ENCODE measurements around the gene VN1R5.
"Not testable (repeated sequence)": the region's sequence is repeated elsewhere in the genome, so short reads cannot be mapped to it uniquely, and the experiment has no call there.

Gene VN1R5

DNA sequence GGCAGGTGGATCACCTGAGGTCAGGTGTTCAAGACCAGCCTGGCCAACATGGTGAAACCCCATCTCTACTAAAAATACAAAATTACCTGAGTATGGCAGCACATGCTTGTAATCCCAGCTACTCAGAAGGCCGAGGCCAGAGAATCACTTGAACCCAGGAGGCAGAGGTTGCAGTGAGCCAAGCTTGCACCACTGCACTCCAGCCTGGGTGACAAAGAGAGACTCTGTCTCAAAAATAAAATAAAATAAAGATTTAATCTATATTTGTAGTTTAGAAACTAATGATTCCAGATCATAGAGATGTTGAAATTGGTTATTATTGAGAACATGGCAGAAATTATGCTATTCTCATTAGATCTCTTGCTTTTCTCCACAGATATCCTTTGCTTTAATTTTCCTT, at the start of gene VN1R5:
Gene VN1R5, plus strand, starts transcription at position 301 of the 400 bp plus-strand sequence.
- DNase-seq, result not testable (repeated sequence)

DNA sequence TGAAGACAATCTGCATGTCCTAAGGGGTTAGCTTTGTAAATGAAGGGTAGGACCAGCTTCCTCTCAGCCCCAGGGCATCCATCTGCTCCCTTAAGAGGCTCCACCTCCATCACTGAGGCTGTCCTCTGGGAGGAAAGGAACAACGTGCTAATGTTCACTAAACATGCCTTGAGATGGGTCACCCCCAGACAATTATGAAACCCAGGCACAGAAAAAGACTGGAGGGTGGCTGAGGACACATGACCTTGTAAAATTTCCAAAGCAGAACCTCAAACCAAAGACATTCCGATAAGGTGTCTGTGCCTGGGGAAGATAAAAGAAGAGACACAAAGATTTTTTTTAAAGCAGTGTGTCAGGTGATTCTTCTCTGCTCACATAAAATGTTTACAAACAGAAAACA, 46.5 kb upstream of the VN1R5 start:
- DNase-seq, result no peak

DNA sequence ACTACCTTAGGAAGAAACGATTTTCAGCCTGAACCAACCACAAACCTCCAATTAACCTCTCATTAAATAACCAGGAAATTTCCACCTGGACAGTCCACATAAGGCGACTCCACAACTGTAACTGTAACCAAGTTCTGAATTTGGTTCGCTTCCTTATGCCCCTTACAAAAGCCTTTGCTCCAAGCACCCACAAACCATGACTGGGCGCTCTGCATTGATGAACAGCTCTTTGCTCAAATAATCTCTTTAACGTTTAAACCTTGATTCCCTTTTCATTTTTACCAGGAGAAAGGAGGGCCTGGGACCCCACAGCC, 45.9 kb upstream of the VN1R5 start:
- no peak for DNase-seq

DNA sequence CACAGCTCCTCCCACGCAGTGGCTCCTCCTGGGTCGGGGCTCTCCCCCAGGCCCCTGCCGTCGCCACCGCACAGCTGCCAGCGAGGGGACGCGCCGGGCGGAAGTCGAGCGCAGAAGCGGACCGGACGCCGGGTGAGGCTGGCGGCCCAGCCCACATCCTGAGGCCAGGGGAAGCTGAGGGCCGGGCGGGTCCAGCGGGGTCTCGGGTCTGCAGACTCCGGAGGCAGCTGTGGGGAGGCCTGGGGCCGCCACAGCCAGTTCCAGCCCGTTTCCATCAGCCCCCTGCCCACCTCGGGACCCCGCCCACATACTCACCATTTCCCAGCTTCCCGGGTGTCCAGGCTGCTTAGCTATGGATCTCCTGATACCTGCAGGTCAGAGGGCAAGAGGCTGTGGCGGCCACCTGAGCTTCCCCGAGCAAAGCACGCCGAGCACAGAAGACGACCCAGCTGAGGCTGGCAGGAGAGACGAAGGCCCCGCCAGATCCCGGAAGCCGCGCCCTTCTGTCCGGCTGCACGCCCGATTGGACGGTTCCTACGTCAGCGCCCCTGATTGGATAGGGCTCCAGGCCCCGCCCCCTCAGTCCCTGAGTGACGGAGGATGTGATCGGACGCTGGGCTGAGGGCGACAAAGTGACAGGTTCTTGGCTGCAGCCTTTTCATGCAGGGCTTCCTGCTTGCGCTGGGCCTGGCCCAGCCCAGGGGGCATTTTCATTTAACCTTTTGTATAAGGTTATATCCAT, 45.3 kb upstream of the VN1R5 start:
- DNase-seq, result peak; percentile 95

DNA sequence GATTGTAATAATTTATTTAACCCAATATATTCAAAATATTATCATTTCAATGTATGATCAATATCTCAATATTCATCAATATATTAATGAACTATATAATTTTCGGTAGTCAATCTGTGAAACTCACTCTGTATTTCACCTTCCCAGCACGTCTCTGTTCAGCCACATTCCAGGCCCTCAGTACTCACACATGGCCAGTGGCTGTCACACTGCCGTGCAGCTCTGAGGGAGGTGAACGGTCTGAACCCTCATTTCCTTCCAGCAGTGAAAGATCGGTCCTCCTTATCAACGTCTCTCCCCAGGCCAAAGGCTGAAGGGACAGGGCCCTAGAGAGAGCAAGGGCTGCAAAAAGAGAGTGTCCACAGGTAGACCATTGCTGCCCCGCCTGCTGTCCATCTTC, 44.5 kb upstream of the VN1R5 start:
- DNase-seq, result no peak

DNA sequence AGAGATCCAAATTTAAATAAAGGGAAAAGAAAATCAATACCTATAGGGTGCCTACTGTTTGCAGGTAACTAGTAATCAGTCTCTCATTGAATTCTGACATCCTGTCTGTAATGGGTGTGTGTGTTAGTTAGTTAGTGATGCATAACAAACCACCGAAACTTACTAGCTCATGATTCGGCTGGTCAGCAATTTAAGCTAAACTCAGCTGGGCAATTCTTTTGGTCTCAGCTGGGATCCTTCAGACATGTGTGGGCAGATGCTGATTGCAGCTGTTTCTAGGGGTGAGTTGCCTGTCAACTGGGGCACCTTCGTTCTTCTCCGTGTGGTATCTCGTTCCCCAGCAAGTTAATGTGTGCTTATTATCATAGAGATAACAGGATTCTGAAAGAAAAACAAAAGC, 43.9 kb upstream of the VN1R5 start:
- DNase-seq, result no peak

DNA sequence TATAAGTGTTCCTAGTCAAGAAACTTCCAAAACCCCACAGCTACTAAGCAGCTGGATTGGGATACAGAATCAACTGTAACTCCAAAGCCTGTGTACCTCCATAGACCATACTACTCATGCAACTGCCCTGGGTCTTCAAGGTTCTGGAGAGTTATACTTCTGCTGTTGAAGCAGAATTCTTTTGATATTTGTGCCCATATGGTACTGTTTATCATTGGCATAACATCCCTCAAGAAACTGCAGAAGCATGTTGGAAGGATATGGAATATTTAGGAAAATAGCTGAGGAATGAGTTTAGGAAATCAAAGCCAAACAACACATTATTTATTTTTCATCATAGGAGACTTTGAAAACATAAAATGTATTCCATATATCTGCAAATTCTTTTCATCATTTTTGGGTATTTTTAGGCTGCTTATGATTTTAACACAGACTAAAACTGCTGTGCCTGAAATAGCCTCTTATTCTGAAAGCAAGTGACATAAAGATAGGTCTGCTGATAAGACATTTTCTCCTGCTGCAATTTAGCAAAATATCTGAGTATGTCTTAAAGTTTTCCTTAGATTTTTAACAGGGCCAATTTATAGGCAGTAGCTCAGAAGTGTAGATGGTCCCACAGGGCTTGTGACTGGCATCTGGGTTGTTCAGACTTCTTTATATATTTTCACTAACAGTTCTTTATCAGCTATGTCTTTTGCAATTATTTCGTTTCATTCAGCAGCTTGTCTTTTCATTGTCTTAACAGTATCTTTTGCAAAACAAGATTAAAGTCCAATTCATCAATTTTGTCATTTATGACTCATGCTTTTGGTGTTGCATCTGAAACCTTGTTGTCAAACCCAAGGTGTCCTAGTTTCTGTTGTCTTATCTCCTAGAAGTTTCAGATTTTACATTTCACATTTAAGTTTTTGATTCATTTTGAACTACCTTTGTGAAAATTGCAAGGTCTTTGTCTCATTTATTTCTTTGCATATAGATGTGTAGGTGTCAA, 43.0 kb upstream of the VN1R5 start:
- no peak for DNase-seq

DNA sequence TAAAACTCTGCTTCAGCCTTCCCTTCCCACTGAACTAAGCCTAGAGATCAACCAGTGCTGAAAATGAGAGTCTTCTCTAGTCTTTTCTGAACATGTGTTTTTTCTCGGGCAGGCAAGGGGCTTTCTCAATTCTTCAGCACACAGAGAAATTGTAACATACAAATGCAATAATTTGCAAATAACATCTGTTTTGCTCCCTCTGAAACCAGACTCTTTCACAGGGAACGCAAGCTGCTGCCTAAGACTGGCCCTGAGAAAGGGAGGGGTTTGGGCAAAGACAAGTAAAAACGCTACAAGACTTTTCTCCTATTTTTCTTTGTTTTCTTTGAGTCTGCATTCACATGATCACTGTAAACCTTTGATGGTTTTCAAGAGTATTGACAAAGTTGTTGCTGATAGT, 39.6 kb upstream of the VN1R5 start:
- no peak for DNase-seq

DNA sequence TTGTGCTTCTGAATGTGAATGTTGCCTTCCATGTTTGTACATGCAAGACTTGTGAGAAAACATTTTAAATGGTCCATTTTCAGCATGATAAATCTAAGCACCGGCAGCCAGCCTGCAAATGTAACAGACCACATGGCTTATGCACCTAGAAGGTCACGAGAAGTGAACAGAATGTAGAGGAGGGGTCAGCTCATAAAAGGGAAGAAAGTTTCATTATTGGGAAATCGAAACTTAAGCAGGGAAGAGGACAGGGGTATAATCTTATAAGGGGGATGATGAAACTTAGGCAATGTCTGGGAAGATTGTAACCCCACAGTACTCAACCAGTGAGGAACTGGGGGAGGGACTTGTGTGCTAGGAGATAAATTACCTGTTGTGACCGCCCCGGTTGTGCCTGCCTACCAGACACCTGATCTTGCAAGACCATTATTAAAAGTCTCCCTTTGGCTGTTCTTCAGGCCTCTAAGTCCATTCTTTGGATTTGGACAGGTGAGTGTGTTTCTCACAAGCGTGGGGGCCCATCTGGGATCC, 37.7 kb upstream of the VN1R5 start:
- DNase-seq, result no peak

DNA sequence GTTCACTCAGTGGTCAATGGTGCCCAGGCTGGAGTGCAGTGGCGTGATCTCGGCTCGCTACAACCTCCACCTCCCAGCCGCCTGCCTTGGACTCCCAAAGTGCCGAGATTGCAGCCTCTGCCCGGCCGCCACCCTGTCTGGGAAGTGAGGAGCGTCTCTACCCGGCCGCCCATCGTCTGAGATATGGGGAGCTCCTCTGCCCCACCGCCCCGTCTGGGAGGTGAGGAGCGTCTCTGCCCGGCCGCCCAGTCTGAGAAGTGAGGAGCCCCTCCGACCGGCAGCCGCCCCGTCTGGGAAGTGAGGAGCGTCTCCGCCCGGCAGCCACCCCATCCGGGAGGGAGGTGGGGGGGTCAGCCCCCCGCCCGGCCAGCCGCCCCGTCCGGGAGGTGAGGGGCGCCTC, 35.6 kb upstream of the VN1R5 start:
- DNase-seq, result not testable (repeated sequence)

DNA sequence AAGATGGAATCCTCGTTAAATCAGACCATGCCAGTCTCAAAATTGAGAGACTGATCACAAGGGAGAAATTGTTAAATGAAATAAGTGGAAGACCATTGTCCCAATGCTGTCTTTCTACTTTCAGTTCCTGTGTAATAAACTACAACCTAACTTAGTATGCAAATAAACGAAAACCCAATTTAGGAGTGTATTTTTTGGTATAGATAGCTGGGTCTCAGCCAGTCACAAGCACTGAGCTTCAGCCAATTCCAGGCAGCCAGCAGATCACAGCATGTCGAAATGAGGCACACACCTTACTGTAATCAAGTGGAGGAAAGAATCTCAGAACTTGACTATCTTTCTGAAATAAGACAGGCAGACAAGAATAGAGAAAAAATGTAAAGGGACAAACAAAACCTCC, 33.0 kb upstream of the VN1R5 start:
- no peak for DNase-seq

DNA sequence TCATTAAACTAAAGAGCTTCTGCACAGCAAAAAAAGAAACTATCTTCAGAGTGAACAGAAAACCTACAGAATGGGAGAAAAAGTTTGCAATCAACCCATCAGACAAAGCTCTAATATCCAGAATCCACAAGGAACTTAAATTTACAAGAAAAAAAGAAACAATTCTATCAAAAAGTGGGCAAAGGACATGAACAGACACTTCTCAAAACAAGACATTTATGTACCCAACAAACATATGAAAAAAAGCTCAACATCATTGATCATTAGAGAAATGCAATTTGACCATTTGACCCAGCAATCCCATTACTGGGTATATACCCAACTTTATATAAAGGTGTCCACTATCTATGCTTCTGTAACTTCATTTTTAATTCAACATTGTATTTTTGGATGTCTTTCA, 31.1 kb upstream of the VN1R5 start:
- DNase-seq, result no peak

DNA sequence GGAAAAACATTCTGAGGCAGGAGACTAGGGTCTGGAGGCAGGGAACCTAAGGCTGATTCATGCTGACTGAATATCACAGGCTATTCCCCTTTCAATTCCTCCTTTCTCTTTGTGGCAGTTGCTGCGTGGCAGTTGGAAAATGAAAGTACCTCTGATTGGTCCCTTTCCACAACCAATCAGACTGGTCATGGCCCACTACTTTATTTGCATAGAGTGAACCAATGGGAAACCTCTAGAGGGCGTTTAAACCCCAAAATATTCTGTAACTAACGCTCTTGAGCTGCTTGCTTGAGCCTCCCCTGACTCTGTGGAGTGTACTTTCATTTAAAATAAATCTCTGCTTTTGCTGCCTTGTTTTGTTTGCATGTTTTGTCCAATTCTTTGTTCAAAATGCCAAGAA, 27.7 kb upstream of the VN1R5 start:
- no peak for DNase-seq

DNA sequence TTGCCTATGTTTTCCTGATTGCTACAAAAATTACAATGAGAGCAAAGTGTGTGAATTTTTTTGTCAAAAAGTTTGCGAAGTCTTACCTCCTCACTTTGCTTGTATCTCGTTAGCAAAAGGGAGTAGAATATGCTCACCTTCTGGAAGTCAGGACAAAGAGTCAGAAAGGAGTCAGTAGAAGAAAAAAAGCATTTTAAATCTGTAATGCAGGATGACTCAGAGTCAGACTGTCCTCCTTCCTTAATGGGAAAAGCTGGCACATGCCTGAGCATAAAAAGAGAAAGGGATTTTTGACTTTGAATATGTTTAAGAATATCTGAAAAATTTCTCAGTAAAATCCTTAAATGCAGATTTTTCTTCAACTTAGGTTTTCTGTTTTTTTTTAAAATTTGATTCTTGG, 14.2 kb upstream of the VN1R5 start:
- no peak for DNase-seq

DNA sequence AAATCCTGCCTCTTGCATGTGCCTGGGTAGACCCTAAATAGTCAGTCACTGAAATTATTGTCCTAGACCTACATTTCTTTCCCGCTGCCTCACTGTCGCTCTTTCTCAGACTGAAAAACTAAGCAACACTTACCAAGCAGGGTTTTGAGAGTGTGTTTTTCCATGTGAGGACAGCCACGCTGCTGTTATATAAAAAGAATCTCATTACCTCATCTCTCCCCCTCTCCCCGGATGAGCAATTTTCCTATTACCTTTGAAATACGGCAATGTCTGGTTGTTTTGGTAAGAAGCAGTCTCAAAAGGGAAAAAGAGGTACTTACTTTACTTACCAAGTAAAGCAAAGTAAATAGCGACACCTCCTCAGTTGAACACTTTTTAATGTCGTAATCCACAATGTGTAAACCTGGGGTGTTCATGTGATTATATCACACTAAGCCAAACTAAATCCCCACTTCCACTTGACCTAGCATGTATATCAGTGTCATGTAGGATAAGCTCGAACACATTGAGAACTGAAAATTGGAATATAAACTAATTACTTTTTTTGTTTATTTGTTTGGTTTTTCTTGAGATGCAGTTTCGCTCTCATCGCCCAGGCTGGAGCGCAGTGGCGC, 12.2 kb upstream of the VN1R5 start:
- DNase-seq, result no peak

DNA sequence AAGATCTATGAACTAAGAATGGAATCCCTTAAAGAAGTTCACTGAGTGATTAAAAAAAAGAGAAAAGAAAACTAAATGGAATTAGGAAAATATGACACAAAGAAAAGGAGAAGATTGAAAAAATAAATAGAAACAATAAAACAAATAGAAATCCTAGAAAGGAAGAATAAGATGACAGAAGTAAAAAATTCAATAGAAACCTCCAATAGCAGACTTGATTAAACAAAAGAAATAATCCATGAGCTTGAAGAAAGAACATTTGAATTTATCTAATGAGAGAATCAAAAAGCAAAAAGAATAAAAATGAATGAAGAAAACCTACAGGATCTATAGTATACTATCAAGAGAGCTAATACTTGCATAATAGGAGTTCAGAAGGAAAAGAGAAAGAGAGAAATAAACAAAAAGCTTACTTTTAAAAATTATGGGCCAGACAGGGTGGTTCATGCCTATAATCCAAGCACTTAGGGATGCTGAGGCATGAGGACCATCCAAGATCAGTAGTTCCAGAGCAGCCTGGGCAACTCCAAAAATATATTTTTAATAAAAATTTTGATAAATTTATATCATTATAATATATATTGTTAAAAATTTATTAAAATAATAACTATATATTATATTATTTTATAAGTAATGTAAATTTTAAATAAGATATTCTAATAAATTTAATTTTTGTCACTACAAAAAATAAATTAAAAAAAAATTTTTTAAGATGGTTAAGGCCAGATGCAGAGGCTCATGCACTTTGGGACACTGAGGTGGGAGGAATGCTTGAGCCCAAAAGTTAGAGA, 9.4 kb upstream of the VN1R5 start:
- DNase-seq, result no peak

DNA sequence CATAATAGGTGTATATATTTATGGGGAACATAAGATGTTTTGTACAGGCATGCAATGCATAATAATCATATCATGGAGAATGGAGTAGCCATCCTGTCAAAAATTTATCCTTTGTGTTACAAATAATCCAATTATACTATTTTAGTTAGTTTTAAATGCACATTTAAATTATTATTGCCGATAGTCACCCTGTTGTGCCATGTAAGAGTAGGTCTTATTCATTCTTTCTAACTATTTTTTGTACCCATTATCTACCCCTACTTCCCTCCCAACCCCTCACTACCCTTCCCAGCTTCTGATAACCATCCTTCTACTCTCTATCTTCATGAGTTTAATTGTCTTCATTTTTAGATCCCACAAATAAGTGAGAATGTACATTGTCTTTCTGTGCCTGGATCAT, 8.3 kb upstream of the VN1R5 start:
- DNase-seq, result no peak

DNA sequence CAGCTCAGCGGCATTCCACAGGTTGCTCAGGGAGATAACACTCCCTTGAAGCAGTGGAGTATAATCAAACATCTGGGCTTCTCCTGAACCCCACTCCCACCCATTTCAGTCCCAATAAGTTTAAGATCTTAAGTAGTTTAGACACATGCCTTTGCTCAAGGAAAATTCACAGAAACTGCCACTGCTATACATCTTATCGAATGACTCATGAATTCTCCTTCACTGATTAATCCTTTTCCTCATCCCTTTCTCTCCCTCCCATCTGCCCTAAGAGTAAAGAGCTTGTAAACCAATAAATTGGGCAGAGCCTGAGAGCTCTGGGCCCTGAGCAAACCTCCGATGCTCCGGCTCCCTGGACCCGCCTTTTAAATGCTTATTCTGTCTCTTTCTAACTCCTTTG, 10.2 kb downstream of the VN1R5 start:
- DNase-seq, result no peak

DNA sequence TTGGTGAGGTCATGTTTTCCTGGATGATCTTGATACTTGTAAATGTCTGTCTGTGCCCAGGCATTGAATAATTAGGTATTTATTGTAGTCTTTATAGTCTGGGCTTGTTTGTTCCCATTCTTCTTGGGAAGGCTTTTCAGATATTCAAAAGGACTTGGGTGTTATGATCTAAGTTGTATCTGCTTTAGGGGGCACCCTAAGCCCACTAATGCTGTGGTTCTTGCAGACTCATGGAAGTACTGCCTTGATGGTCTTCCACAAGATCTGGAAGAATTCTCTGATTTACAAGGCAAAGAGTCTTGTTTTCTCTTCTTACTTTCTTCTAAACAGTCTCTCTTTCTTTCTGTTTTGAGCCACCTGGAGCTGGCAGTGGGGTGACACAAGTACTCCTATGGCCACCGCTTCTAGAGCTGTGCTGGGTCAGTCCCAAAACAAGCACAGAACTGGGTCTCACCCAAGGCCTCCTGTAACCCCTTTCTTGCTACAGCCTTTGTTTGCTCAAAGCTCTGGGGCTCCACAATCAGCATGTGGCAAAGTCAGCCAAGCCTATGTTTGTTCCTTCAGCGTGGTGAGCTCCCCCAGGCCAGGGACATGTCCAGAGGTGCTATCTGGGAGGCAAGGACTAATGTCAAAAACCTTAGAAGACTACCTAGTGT, 12.6 kb downstream of the VN1R5 start:
- no peak for DNase-seq

DNA sequence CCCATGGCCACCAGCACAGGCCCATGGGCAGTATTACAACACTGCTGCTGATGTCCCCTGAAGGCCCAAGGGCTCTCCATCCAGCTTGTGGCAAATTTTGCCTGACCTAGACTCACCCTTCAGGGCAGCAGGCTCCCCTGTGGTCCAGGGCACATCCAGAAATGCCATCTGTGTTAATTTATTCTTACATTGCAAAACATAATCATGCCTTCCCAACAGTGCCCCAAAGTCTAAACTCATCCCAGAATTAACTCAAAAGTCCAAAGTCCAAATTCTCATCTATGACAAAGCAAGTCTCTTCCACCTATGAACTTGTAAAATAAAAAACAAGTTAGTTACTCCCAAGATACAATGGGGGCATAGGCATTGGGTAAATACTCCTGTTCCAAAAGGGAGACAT, 13.3 kb downstream of the VN1R5 start:
- no peak for DNase-seq

DNA sequence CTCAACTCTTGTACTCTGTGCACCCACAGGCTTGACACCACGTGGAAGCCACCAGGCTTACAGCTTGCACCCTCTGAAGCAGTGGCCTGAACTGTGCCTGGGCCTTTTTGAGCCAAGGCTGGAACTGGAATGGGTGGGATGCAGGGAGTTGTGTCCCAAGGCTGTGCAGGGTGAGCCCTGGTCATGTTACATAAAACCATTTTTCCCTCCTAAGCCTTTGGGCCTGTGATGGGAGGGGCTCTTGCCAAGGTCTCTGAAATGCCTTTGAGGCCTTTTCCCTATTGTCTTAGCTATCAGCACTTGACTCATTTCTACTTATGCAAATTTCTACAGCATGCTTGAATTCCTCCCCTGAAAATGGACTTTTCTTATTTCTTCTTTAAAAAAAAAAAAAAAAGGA, 14.1 kb downstream of the VN1R5 start:
- no peak for DNase-seq

DNA sequence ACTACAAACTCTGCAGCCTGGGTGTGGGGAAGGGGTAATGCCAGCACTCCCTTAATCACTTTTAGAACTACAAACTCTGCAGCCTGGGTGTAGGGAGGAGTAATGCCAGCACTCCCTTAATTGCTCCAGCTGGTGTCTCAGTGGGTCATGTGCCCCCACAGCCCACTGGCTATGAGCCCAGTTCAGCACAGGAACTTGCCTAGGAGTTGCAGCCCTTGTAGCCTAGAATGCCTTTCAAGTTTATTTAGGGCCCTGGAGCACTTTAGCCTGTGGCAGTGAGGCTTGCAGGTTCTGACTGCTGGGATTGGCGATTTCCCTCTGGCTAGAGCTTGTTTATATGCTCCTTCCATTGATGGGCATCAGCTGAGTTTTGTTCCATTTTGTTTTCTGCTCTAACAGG, 17.1 kb downstream of the VN1R5 start:
- no peak for DNase-seq
